HG03439 (cell line): ENCODE measurements around the gene MMS22L.
"Not testable (repeated sequence)": the region's sequence is repeated elsewhere in the genome, so short reads cannot be mapped to it uniquely, and the experiment has no call there.

Experiments
- ATAC-seq: cut with Tn5 transposase; IDR thresholded peaks from one replicate; pipeline ENCODE4 v1.9.1; 2021; ENCODE audit warnings: mild to moderate bottlenecking, moderate library complexity; ENCODE audit not compliant: unreplicated experiment

Gene MMS22L

DNA sequence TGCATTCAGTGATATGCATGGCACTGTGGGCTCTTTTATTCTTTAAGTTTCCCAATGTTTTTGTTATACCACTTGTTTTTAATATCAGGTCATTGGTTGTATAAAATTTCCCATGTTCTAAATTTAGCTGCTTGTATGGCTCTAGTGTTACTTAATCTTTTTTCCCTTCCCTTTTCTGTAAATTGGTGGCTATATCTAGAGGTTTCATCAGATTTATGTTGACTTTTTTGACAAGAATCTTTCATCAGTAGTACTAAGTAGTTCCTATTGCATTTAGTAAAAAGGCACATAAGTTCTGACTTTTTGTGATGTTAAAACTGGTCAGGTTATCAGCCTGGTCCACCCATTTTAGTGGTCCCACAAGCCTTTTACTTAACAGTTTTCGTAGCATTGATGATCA, 51.1 kb downstream of the MMS22L start:
- no peak for ATAC-seq

DNA sequence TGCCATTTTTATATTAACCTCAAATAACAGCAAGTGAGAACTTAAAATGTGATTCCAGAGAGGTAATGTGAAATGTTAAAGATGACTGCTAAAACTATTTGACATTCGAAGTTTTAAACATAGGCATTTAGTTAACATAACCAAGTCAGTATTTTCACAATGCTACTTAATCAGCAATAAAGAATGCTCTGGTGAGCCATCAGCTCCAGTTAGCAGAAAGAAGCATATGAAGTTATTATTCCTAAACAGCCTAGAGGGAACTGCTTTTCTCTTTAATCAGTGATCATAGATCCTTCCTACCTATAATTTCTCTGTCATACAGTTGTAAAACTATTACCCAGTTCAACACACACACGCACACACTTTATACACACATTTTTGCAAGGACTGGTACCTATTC, 60.1 kb downstream of the MMS22L start:
- no peak for ATAC-seq

DNA sequence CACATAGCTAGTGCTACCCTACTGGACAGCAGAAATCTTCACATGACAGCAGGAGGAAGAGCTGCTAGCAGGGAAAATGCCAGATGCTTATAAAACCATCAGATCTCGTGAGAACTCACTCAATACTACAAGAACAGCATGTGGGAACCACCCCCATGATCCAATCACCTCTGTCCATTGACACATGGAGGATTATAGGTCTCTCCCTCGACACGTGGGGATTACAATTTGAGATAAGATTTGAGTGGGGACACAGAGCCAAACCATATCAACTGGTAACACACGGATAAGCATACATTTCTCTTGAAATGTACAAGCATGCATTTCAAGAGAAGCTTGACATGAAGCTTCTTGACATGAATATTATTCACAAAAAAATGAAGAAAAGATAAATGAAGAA, 64.1 kb downstream of the MMS22L start:
- no peak for ATAC-seq

DNA sequence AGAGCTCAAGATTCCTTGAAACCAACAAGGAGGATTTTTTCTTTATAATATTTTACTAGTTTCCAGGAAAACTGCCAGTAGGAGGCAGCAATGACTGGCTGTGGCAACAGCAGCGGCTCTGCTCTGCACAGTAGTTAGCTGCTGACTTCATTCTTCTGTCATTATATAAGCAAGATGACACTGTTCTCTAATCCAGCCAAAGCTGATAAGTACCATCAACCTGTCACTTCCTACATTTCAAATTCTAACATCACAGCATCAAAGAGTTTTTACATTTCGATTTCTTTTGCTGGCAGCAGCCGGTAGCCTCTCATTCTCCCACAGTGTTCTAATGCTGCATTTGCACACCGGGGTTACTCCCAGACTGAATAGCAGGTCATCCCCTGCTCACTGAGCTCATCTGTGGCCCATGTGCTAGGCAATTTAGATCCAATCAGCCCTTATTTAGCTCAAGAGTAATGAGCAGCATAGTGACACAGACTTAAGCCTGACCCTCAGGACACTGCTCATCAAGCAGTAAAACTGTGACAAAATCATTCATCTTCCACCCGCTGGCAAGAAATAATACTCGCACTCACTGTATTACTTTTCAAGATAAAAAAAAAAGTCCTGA, 67.8 kb downstream of the MMS22L start:
- ATAC-seq: no peak

DNA sequence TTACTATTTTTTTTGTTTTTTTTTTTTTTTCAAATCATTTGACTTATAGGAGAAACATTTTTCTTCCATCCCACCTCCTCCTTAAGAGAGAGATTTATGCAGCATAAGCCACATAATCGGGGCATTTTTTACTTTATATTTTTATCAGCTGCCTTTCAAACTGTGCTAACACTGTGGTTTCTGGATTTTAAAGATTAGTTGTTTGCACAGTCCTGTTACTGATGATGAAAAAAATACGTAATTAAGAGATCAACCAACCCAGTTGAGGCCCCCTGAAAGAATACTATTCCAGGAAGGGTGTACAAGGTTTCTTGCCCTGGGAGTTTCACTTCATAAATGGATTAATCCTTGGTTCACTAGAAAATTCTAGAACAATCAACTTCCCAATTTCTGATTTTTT, 68.3 kb downstream of the MMS22L start:
- no peak for ATAC-seq

DNA sequence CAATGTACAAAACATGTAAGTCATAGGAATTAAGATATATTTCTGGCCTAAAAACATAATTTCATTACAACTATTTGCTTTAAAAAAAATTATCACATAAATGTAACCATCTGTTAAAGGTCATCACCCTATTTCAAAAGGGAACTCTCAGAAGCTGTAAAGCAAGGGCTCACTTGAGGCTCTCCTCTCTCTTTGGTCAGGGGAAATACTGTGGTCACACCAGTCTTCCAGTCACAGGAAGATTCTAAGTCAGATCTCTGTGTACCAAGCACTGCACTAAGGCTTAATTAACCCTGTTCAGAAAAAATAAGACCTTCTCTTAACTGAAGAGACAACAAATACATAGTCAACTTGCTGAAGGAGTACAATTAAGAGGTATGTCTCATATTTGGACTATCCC, 75.6 kb downstream of the MMS22L start:
- ATAC-seq: no peak

DNA sequence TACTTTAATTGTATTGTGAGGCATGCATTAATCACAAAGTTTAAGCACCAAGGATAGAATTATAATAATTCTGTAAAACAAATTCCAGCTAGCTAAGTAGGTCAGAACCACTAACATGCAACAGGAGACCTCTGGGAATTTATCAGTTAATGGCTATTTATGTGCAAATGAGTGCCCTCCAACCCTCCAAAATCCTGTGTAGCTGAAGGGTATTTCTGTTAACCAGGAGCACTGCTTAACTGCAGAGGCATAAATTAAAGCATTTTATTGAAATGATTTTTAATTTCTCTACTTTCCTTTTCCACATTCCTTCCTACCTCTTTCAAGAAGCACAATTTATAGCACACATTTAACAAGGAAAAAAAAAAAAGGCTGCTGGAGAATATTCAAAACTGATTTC, 77.0 kb downstream of the MMS22L start:
- no peak for ATAC-seq

DNA sequence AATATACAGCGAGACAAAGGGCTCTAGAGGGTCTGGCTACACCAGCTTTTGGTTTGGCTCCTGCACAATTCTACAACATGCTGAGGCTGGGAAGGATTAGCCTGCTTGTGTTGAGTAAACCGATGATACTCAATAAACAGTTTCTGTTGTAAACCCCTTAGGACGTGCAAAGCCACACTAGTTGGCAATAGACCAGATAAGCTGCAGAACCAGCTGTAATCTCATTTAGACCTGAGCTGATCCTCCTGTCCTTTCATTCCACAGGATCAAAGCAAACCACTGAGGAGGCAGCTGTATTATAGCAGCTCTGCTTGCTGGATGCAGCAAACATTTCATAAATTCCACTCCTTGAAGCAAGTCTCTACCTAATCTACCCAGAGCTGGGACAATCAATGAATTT, 79.7 kb downstream of the MMS22L start:
- no peak for ATAC-seq

DNA sequence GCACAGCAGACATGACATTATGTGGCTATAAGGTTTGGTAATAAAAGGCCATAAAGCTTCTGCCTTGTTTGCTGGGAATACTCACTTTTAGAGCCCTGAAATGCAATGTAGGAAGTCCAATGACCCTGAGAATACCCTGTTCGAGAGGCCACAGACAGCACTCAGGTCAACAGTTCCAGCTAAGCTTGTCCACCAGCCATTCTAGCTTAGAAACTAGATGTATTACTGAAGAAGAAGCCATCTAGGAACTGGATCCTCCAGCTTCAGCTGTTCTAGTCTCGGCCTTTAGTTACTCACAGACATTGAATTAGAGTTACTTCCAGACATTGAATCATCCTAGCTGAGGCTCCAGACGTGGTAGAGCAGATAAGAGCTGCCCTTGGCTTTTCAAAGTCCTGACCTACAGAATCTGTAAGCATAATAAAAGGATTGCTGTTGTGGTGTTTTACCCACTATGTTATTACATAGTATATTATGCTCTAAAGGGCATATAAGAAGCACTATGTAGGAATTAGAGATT, 84.9 kb downstream of the MMS22L start:
- ATAC-seq: no peak

DNA sequence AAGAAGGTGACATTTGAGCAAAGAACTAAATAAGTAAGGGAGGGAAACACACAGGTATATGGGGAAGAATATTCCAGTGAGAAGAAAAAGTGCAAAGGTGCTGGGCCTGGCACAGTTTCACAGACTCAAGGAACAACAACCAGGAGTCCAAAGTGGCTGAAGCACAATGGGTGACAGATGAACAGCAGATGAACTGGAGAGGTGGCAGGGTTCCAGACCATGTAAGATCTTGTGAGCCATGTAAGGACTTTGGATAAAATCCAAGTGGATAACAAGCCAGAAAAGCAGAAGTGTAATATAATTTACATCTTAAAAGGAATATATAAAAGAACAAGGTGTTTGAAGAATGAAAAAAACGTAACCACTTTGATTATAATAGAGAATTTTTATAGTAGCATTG, 87.9 kb downstream of the MMS22L start:
- no peak for ATAC-seq

DNA sequence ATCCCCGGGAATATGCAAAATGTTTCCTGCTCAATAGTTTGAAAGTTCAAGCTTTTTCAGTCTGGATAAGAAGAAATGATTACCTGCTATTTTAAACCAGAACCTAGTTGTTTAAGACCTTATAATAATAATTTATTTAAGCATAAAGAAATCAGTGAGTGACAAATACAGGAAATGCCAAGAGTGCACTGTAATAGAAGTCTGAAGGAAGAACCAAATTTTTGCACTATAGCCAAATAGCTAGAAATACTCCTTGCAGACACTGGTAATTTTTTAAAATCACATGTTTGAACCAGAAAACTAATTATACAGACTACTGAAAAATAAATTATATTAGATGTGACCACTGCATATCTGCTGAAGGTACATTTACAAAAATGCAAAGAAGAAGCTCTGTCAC, 93.2 kb downstream of the MMS22L start:
- ATAC-seq: no peak

DNA sequence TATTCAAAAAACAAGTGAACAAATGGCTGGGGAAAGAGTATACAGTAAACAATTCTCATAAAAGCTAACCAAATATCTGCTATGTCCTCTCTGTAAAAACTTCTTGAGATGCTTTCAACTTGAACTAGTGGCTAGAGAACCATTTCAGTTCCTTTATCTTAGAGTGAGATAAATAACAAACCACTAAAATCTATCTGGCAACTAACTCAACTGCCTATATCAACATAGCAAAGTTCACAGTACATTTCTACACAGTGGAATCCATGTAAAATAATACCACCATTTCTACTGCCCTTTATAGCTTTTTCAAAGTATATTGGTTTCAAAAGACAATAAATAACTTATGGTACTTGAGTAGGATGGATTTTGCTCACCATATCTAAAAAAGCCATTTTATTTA, 95.1 kb downstream of the MMS22L start:
- no peak for ATAC-seq

DNA sequence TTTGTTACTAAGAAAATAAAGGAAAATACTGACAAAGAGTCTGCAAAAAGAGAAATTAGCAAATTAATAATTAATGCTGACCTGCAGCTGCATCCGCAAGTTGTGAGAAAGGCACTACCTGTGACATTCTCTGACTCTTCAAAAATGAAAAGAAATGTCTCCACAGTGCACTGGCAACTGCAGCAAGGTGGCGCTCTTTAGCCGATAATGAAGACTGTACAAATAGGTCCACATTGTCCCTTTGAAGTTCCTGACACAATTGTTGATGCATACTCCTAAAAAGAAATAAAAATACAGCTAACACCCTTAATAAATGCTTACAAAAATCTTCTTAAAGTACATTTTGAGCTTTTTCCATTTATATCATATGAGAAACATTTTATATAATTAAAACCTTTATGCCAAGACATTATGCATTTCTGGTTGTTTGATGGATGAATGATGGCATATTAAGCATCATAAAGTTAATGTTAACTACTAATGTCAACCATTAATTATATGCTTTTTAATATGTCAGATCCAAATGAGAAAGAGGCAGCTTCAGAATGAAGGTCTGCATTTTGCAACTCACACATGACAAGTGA, 96.5 kb downstream of the MMS22L start:
- peak; percentile 91 for ATAC-seq

DNA sequence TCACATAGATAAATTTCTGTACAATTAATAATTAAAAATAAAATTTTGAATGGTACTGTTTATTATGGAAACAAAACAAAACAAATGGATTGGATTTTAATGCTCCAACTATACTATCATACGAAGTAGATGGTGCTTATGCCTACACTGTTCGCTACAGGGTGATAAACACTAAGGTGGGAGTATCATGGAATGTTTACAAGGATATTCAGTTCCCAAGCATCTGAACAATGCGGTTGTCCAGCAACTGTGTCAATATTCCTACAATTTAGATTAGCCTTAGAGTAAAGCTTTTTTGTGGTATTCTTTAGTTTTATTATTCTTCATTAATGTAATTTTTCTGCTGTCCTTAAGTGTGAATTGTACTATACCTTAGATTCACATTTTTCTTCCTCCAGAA, 105.1 kb downstream of the MMS22L start:
- no peak for ATAC-seq

DNA sequence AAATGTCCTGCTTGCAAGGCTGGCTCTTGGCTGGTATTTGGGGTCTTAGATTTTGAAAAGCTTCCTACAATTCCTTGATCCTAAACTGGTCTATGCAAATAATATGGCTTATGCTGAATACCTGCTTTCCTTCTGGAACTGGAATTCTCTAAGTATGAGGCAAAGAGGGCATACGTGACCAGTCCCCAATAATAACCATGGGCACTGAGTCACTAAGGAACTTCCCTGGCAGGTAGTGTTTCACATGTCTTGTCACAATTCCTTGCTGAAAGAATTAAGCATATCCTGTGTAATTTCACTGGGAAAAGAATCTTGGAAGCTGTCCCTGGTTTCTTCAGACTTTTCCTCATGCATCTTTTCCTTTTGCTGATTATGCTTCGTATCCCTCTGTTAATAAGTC, 106.5 kb downstream of the MMS22L start:
- ATAC-seq: no peak

DNA sequence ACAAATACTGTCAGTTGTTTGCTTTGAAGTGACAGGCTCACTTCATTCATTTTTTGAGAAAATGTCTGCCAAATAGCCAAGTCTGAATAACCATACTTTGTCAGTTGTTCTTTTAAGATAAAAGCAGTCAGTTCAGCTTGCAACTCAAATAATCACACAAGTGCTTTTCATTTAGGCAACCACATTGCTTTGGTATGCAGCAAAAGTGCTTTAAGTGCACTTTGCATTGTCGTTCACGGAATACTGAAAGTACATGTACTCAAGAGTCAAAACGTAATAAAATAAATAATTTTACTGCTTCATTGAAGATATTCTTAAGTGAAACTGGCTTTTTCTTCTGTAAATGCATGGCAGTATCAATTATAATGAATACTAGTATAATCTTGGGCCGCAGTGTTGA, 107.2 kb downstream of the MMS22L start:
- ATAC-seq: no peak

DNA sequence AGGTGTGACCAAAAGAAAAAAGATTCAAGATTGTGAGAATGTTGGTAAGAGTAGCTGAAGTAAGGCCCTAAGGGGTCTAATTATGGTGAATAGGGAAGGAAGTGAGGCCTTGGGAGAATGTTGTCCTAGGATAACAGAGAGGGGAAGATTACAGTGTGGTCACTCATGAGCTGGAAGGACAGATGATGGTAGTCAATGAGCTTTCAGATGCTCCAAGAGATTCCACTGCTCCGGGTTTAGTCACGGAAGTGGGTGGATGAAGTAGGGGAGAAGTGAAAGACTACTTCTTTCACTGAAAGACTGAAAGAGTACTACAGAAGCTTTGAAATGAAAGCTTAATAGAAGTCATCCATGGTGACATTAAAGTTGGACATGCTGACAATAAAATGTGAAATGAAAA, 108.5 kb downstream of the MMS22L start:
- ATAC-seq: no peak

DNA sequence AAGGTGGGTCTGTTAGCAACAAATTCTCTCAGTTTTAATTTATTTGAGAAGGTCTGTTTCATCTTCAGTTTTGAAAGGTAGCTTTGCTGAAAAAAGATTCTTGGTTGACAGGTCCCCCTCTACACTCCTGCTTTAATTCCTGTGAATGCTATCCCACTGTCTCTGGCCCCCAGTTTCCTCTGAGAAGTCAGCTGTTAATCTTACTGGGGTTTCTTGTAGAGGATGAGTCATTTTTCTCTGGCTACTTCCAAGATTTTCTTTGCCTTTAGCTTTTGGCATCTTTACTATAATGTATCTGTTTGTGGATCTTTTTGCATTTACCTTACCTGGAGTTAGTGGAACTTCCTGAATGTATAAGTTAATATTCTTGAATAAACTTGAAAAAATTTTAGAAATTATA, 122.7 kb downstream of the MMS22L start:
- no peak for ATAC-seq

DNA sequence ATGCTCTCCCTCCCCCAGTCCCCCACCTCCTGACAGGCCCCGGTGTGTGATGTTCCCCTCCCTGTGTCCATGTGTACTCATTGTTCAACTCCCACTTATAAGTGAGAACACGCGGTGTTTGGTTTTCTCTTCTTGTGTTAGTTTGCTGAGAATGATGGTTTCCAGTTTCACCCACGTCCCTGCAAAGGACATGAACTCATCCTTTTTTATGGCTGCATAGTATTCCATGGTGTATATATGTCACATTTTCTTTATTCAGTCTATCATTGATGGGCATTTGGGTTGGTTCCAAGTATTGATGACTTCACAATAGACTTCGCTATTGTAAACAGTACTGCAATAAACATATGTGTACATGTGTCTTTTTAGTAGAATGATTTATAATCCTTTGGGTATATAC, 127.6 kb downstream of the MMS22L start:
- ATAC-seq: not testable (repeated sequence)

DNA sequence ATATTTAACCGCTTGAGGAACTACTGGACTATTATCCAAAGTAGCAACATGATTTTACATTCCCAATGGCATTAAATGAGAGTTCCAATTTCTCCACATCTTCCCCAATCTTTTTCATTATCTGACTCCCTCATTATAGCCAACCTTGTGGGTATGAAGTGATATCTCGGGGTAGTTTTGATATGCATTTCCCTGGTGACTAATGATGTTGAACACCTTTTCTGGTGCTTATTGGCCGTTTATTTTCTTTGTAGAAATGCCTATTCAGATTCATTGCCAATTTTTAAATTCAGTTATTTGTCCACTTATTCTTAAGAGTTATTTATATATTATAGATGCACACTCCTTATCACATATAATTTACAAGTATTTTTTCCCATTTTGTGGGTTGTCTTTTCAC, 129.0 kb downstream of the MMS22L start:
- no peak for ATAC-seq

DNA sequence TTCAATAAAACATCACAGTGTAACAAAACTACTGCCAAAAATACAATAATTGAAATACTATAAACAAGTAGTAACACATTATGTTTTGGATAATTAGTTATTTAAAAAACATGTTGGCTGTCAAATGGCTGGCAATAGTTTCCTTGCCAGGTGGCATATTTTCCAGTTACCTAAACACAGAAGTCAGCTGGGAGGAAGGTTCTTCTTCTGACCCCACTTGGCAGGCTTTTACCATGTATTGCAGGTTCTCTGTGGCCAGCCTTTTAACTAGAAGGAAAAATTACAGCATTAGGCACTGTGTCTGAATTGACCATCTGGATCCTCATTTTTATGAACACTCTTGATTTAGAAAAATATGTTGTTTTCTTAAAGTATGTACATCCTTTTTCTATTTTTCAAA, 131.4 kb downstream of the MMS22L start:
- ATAC-seq: no peak

DNA sequence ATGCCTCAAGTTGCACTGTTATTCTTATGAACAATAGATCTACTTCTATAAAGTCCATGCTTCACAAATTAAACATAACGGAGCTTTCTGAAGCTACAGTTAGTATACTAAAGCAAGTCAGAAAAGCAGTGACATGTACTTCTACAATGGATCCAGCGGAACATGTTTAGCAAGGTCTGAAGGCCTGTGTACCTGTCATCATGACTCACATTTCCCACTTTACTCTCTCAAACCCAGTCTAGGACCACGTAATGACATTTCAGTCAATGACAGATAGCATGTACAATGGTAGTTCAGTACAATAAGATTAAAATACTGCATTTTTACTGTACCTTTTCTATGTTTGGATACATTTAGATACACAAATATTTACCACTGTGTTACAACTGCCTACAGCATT, 132.1 kb downstream of the MMS22L start:
- ATAC-seq: no peak

DNA sequence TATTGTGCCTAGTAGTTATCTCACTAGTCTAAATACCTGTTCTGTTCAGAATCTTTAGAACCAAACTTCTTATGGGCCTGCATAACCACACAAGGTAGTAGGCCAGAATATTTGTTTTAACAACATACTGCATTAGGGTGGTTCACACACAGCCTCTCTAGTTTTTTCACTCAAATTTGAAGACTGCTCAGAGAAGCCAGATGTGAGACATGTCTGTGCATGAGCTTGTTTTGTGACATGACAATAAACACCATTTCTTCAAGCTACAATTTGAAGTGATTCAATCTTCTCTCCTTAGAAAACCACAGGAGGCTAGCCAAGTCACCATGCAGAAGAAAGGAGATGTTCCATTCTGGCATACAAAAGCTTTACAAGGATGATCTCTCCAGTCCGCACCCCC, 135.6 kb downstream of the MMS22L start:
- ATAC-seq: no peak
